Progenitor cell of endocrine pancreas (in vitro differentiated cells): ENCODE measurements around the gene NECTIN2. TPM values are rescaled to one million over a fixed set of nuclear protein-coding genes. Genes with fewer than 3 reads are reported as not detected.
"Not testable (repeated sequence)": the region's sequence is repeated elsewhere in the genome, so short reads cannot be mapped to it uniquely, and the experiment has no call there.

Experiments used
- DNase-seq: peaks from one replicate; pipeline ENCODE4 v3.0.0; 2021; ENCODE audit warnings: low spot score; ENCODE audit not compliant: unreplicated experiment
- H3K27ac Mint-ChIP-seq: 2 replicates; pipeline ENCODE4 v1.8.0; 2021; ENCODE audit warnings: mild to moderate bottlenecking, moderate library complexity, mixed read lengths
- H3K27me3 Mint-ChIP-seq: 2 replicates; pipeline ENCODE4 v1.8.0; 2021; ENCODE audit warnings: mixed read lengths
- H3K36me3 Mint-ChIP-seq: 2 replicates; pipeline ENCODE4 v1.8.0; 2022; ENCODE audit warnings: mixed read lengths; ENCODE audit not compliant: insufficient read depth
- H3K4me1 Mint-ChIP-seq: 2 replicates; pipeline ENCODE4 v1.8.0; 2021; ENCODE audit warnings: low read depth, mixed read lengths
- H3K4me3 Mint-ChIP-seq: 2 replicates; pipeline ENCODE4 v1.8.0; 2021; ENCODE audit warnings: low read depth, mild to moderate bottlenecking, moderate library complexity, mixed read lengths
- H3K9me3 Mint-ChIP-seq: 2 replicates; pipeline ENCODE4 v1.8.0; 2021; ENCODE audit warnings: low read depth, mixed read lengths
- total RNA-seq: library from RNA; stranded (reverse); gene quantifications from 2 replicates; pipeline ENCODE4 v1.2.1, GENCODE V29; 2021
- TF ChIP-seq, protein P1 (sequence below): fragments of 200-600 bp; sonication (generic); IDR thresholded peaks from one replicate; pipeline ENCODE4 v1.5.0; 2021; ENCODE audit warnings: antibody characterized with exemption, mild to moderate bottlenecking; ENCODE audit not compliant: unreplicated experiment

The NECTIN2 gene
- total RNA-seq, 1 donor from 2014 or later = 201 TPM

GRCh38 chr19:44925114-44925891, 79.2 kb downstream of the NECTIN2 start:
- no peak for DNase-seq
- H3K27me3 Mint-ChIP-seq = peaks cover 4% of the 10 kb centered on the region
- no peak overlapping the region for H3K27ac Mint-ChIP-seq
- peaks cover 1% of the 10 kb centered on the region for H3K36me3 Mint-ChIP-seq
- H3K4me3 Mint-ChIP-seq = no peak overlapping the region
- TF ChIP-seq, protein P1, sequence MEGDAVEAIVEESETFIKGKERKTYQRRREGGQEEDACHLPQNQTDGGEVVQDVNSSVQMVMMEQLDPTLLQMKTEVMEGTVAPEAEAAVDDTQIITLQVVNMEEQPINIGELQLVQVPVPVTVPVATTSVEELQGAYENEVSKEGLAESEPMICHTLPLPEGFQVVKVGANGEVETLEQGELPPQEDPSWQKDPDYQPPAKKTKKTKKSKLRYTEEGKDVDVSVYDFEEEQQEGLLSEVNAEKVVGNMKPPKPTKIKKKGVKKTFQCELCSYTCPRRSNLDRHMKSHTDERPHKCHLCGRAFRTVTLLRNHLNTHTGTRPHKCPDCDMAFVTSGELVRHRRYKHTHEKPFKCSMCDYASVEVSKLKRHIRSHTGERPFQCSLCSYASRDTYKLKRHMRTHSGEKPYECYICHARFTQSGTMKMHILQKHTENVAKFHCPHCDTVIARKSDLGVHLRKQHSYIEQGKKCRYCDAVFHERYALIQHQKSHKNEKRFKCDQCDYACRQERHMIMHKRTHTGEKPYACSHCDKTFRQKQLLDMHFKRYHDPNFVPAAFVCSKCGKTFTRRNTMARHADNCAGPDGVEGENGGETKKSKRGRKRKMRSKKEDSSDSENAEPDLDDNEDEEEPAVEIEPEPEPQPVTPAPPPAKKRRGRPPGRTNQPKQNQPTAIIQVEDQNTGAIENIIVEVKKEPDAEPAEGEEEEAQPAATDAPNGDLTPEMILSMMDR = no peak
- H3K9me3 Mint-ChIP-seq = no peaks in the 10 kb centered on the region
- H3K4me1 Mint-ChIP-seq = peaks cover 24% of the 10 kb centered on the region

GRCh38 chr19:44926245-44927077, 80.4 kb downstream of the NECTIN2 start:
- H3K27ac Mint-ChIP-seq = peak overlapping the region; percentile 83
- peak overlapping the region; percentile 70 for H3K4me3 Mint-ChIP-seq
- peaks cover 24% of the 10 kb centered on the region for H3K4me1 Mint-ChIP-seq
- not testable (repeated sequence) for H3K27me3 Mint-ChIP-seq, H3K9me3 Mint-ChIP-seq, H3K36me3 Mint-ChIP-seq, DNase-seq

DNA sequence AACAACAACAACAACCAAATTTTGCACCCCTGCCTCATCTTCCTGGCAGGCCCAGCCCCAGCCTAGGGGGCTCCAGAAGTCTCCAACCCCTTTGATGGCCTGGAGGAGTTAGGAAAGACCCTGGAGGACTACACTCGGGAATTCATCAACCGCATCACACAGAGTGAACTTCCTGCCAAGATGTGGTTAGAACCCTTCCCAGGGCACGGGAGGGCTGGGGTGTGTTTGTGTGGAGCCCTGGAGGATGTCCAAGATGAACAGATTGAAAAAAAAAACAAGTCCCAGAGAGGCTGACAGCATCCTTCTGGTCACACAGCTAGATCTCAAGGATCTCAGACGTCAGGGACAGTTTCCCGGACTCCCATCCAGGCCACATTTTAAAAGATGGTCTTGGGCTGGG, 81.6 kb downstream of the NECTIN2 start:
- H3K4me3 Mint-ChIP-seq = no peak overlapping the region

DNA sequence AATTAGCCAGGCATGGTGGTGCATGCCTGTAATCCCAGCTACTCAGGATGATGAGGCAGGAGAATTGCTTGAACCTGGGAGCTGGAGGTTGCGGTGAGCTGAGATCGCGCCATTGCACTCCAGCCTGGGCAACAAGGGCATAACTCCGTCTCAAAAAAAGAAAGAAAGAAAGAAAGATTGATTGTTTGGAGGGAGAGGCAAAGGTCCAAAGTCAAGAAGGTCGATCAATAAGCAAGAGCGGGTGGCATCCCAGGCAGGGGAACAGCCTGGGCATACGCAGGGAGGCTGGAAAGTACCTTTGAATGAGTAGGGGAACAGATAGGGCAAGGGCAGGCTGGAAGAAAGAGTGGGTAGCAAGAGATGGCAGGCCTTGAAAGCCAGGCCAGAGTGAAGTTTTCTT, 84.0 kb downstream of the NECTIN2 start:
- H3K27me3 Mint-ChIP-seq = peaks cover 4% of the 10 kb centered on the region
- H3K36me3 Mint-ChIP-seq = no peaks in the 10 kb centered on the region
- TF ChIP-seq, protein P1 = no peak
- no peak overlapping the region for H3K4me3 Mint-ChIP-seq
- DNase-seq = no peak
- H3K9me3 Mint-ChIP-seq = no peaks in the 10 kb centered on the region
- H3K27ac Mint-ChIP-seq = no peak overlapping the region
- peaks cover 18% of the 10 kb centered on the region for H3K4me1 Mint-ChIP-seq

More for the DNA sequence above, 81.6 kb downstream of the NECTIN2 start:
- TF ChIP-seq, protein P1 = no peak
- Mint-ChIP-seq H3K36me3 (no peaks in the 10 kb centered on the region), H3K27ac (no peak overlapping the region), H3K27me3 (peaks cover 4% of the 10 kb centered on the region), H3K4me1 (peaks cover 24% of the 10 kb centered on the region), H3K9me3 (no peaks in the 10 kb centered on the region)
- DNase-seq = no peak

- H3K27me3 Mint-ChIP-seq = no peaks in the 10 kb centered on the region
- peaks cover 17% of the 10 kb centered on the region for H3K4me1 Mint-ChIP-seq
- H3K9me3 Mint-ChIP-seq = no peaks in the 10 kb centered on the region
- TF ChIP-seq, protein P1 = no peak
- H3K4me3 Mint-ChIP-seq = no peak overlapping the region
- no peak for DNase-seq
- no peaks in the 10 kb centered on the region for H3K36me3 Mint-ChIP-seq
- H3K27ac Mint-ChIP-seq = no peak overlapping the region
Measured at GRCh38 chr19:44931541-44931940, 85.4 kb downstream of the NECTIN2 start.

Other genes starting within 250 kb of the NECTIN2 start
- gene IGSF23, start 232.7 kb upstream of the NECTIN2 start, total RNA-seq = 0.67 and 1.7 TPM in 2 replicates
- 61.2 and 64.3 TPM in 2 replicates for gene PVR, start 202.4 kb upstream of the NECTIN2 start, total RNA-seq
- gene CEACAM19, start 174.8 kb upstream of the NECTIN2 start, total RNA-seq = 25.8 and 29.8 TPM in 2 replicates
- not detected in 2 replicates for gene CEACAM16, start 147.1 kb upstream of the NECTIN2 start, total RNA-seq
- 2.9 and 3.8 TPM in 2 replicates for gene BCL3, start 97.6 kb upstream of the NECTIN2 start, total RNA-seq
- gene CBLC, start 68.4 kb upstream of the NECTIN2 start, total RNA-seq = 15.4 and 16.2 TPM in 2 replicates
- gene BCAM, start 37.2 kb upstream of the NECTIN2 start, total RNA-seq = 197 and 211 TPM in 2 replicates
- 63.0 and 67.1 TPM in 2 replicates for gene TOMM40, start 45.0 kb downstream of the NECTIN2 start, total RNA-seq
- 198 and 233 TPM in 2 replicates for gene APOE, start 59.5 kb downstream of the NECTIN2 start, total RNA-seq
- gene APOC1, start 68.3 kb downstream of the NECTIN2 start, total RNA-seq = 85.5 and 89.4 TPM in 2 replicates
- not detected in 2 replicates for gene APOC4, start 95.9 kb downstream of the NECTIN2 start, total RNA-seq
- not detected in 2 replicates for gene APOC2, start 99.8 kb downstream of the NECTIN2 start, total RNA-seq
- 95.5 and 98.8 TPM in 2 replicates for gene CLPTM1, start 109.1 kb downstream of the NECTIN2 start, total RNA-seq
- 6.2 and 6.8 TPM in 2 replicates for gene RELB, start 155.2 kb downstream of the NECTIN2 start, total RNA-seq
- 111 and 123 TPM in 2 replicates for gene CLASRP, start 192.7 kb downstream of the NECTIN2 start, total RNA-seq
- 1.1 and 1.3 TPM in 2 replicates for gene ZNF296, start 230.2 kb downstream of the NECTIN2 start, total RNA-seq
- gene GEMIN7, start 233.0 kb downstream of the NECTIN2 start, total RNA-seq = 29.8 and 39.4 TPM in 2 replicates
- 44.8 and 45.8 TPM in 2 replicates for gene PPP1R37, start 246.9 kb downstream of the NECTIN2 start, total RNA-seq